ENCODE data around the gene ZNF548. TPM values are rescaled to one million over a fixed set of nuclear protein-coding genes. Genes with fewer than 3 reads are reported as not detected.

Gene ZNF548
- total and polyA plus RNA-seq, 2 experiments from 2014 or later: 1.9 to 9.8 TPM

DNA sequence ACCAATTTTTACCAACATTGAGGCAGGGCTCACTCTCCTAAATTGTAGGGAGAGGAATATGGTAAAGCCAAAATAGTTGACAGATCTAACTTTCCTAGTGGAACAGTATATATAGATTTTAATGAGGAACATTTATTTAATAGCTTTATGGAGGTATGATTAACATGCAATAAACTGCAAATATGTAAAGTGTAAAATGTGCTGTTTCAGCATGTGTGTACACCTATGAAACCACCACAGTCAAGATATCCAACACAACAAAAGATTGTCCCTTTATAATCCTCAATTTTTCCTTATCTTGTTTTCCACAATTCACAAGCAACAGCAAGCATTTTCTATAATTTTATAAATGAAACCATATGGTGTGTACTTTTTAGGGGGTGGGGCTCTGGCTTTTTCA, 30.4 kb upstream of the ZNF548 start:
- H3F3A ChIP-seq (replicated peaks; ENCODE audit: low read depth): no peaks in the 10 kb centered on the region
- peaks cover 6% of the 10 kb centered on the region for H3K27me3 Mint-ChIP-seq (ENCODE audit: insufficient read depth, low read depth, poor library complexity)
- no peak for ATAC-seq
- no peak overlapping the region for H3K4me2 ChIP-seq
- peaks cover 35% of the 10 kb centered on the region for H3K36me3 Mint-ChIP-seq (ENCODE audit: low read depth)
- H3K27me3 ChIP-seq (ENCODE audit: insufficient read depth): no peaks in the 10 kb centered on the region
- no peaks in the 10 kb centered on the region for H3K9me3 Mint-ChIP-seq
- peaks cover 8% of the 10 kb centered on the region for H3K79me2 ChIP-seq (replicated peaks; ENCODE audit: insufficient read depth)
- no peak overlapping the region for H3K27ac ChIP-seq (ENCODE audit: low read depth)
- no peak overlapping the region for H3K4me3 Mint-ChIP-seq
- H3K36me3 ChIP-seq (ENCODE audit: insufficient read depth): no peaks in the 10 kb centered on the region; the same call in 1 of the 2 replicates
- H3K4me1 Mint-ChIP-seq: peaks cover 7% of the 10 kb centered on the region
- no peak overlapping the region for H3K4me3 ChIP-seq
- TF ChIP-seq EZH2 (IDR thresholded peaks at IDR 0.05; ENCODE audit: low read depth, unreplicated experiment) (no peak), POLR2AphosphoS5 (IDR thresholded peaks at IDR 0.05; ENCODE audit: low read depth) (no peak), CREB1 (CRISPR knock-in tag; IDR thresholded peaks at IDR 0.05; ENCODE audit: low read depth) (no peak), EZH2phosphoT487 (IDR thresholded peaks at IDR 0.05; ENCODE audit: unreplicated experiment) (no peak), ZNF331 (CRISPR knock-in tag; IDR thresholded peaks at IDR 0.05; ENCODE audit: low read depth) (no peak), STAT1 (IDR thresholded peaks at IDR 0.05; ENCODE audit: unreplicated experiment) (no peak), ZNF114 (CRISPR knock-in tag; IDR thresholded peaks at IDR 0.05) (no peak), JUNB (IDR thresholded peaks at IDR 0.05; ENCODE audit: unreplicated experiment) (no peak), NANOG (IDR thresholded peaks at IDR 0.05; ENCODE audit: borderline replicate concordance) (no peak)
- TF ChIP-seq, protein P1, sequence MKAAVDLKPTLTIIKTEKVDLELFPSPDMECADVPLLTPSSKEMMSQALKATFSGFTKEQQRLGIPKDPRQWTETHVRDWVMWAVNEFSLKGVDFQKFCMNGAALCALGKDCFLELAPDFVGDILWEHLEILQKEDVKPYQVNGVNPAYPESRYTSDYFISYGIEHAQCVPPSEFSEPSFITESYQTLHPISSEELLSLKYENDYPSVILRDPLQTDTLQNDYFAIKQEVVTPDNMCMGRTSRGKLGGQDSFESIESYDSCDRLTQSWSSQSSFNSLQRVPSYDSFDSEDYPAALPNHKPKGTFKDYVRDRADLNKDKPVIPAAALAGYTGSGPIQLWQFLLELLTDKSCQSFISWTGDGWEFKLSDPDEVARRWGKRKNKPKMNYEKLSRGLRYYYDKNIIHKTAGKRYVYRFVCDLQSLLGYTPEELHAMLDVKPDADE (IDR thresholded peaks at IDR 0.05): no peak
- TF ChIP-seq, protein P2, sequence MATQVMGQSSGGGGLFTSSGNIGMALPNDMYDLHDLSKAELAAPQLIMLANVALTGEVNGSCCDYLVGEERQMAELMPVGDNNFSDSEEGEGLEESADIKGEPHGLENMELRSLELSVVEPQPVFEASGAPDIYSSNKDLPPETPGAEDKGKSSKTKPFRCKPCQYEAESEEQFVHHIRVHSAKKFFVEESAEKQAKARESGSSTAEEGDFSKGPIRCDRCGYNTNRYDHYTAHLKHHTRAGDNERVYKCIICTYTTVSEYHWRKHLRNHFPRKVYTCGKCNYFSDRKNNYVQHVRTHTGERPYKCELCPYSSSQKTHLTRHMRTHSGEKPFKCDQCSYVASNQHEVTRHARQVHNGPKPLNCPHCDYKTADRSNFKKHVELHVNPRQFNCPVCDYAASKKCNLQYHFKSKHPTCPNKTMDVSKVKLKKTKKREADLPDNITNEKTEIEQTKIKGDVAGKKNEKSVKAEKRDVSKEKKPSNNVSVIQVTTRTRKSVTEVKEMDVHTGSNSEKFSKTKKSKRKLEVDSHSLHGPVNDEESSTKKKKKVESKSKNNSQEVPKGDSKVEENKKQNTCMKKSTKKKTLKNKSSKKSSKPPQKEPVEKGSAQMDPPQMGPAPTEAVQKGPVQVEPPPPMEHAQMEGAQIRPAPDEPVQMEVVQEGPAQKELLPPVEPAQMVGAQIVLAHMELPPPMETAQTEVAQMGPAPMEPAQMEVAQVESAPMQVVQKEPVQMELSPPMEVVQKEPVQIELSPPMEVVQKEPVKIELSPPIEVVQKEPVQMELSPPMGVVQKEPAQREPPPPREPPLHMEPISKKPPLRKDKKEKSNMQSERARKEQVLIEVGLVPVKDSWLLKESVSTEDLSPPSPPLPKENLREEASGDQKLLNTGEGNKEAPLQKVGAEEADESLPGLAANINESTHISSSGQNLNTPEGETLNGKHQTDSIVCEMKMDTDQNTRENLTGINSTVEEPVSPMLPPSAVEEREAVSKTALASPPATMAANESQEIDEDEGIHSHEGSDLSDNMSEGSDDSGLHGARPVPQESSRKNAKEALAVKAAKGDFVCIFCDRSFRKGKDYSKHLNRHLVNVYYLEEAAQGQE (IDR thresholded peaks at IDR 0.05; ENCODE audit: unreplicated experiment): no peak
- TF ChIP-seq, protein P3, sequence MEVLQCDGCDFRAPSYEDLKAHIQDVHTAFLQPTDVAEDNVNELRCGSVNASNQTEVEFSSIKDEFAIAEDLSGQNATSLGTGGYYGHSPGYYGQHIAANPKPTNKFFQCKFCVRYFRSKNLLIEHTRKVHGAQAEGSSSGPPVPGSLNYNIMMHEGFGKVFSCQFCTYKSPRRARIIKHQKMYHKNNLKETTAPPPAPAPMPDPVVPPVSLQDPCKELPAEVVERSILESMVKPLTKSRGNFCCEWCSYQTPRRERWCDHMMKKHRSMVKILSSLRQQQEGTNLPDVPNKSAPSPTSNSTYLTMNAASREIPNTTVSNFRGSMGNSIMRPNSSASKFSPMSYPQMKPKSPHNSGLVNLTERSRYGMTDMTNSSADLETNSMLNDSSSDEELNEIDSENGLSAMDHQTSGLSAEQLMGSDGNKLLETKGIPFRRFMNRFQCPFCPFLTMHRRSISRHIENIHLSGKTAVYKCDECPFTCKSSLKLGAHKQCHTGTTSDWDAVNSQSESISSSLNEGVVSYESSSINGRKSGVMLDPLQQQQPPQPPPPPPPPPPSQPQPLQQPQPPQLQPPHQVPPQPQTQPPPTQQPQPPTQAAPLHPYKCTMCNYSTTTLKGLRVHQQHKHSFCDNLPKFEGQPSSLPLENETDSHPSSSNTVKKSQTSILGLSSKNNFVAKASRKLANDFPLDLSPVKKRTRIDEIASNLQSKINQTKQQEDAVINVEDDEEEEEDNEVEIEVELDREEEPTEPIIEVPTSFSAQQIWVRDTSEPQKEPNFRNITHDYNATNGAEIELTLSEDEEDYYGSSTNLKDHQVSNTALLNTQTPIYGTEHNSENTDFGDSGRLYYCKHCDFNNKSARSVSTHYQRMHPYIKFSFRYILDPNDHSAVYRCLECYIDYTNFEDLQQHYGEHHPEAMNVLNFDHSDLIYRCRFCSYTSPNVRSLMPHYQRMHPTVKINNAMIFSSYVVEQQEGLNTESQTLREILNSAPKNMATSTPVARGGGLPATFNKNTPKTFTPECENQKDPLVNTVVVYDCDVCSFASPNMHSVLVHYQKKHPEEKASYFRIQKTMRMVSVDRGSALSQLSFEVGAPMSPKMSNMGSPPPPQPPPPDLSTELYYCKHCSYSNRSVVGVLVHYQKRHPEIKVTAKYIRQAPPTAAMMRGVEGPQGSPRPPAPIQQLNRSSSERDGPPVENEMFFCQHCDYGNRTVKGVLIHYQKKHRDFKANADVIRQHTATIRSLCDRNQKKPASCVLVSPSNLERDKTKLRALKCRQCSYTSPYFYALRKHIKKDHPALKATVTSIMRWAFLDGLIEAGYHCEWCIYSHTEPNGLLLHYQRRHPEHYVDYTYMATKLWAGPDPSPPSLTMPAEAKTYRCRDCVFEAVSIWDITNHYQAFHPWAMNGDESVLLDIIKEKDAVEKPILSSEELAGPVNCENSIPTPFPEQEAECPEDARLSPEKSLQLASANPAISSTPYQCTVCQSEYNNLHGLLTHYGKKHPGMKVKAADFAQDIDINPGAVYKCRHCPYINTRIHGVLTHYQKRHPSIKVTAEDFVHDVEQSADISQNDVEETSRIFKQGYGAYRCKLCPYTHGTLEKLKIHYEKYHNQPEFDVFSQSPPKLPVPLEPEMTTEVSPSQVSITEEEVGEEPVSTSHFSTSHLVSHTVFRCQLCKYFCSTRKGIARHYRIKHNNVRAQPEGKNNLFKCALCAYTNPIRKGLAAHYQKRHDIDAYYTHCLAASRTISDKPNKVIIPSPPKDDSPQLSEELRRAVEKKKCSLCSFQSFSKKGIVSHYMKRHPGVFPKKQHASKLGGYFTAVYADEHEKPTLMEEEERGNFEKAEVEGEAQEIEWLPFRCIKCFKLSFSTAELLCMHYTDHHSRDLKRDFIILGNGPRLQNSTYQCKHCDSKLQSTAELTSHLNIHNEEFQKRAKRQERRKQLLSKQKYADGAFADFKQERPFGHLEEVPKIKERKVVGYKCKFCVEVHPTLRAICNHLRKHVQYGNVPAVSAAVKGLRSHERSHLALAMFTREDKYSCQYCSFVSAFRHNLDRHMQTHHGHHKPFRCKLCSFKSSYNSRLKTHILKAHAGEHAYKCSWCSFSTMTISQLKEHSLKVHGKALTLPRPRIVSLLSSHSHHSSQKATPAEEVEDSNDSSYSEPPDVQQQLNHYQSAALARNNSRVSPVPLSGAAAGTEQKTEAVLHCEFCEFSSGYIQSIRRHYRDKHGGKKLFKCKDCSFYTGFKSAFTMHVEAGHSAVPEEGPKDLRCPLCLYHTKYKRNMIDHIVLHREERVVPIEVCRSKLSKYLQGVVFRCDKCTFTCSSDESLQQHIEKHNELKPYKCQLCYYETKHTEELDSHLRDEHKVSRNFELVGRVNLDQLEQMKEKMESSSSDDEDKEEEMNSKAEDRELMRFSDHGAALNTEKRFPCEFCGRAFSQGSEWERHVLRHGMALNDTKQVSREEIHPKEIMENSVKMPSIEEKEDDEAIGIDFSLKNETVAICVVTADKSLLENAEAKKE (CRISPR knock-in tag; IDR thresholded peaks at IDR 0.05): no peak
- TF ChIP-seq, protein P4, sequence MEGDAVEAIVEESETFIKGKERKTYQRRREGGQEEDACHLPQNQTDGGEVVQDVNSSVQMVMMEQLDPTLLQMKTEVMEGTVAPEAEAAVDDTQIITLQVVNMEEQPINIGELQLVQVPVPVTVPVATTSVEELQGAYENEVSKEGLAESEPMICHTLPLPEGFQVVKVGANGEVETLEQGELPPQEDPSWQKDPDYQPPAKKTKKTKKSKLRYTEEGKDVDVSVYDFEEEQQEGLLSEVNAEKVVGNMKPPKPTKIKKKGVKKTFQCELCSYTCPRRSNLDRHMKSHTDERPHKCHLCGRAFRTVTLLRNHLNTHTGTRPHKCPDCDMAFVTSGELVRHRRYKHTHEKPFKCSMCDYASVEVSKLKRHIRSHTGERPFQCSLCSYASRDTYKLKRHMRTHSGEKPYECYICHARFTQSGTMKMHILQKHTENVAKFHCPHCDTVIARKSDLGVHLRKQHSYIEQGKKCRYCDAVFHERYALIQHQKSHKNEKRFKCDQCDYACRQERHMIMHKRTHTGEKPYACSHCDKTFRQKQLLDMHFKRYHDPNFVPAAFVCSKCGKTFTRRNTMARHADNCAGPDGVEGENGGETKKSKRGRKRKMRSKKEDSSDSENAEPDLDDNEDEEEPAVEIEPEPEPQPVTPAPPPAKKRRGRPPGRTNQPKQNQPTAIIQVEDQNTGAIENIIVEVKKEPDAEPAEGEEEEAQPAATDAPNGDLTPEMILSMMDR (conservative IDR thresholded peaks at IDR 0.05; ENCODE audit: low read depth in 2 of 2): no peak
- no peak for DNase-seq (ENCODE audit: low spot score)
- H3K4me1 ChIP-seq (ENCODE audit: insufficient read depth): no peaks in the 10 kb centered on the region
- H3K9me2 ChIP-seq (ENCODE audit: insufficient read depth): no peaks in the 10 kb centered on the region
- no peak overlapping the region for H2AFZ ChIP-seq
- H4K20me1 ChIP-seq (replicated peaks; ENCODE audit: insufficient read depth): 0 out of 2 replicates have a peak, but pooled peaks cover 2% of the 10 kb centered on the region
- no peak overlapping the region for H3K27ac Mint-ChIP-seq

Data from GM23338 (cell line).